Spleen (tissue), 7 donors: ENCODE results near the gene SNRPD1.
"Not testable (repeated sequence)": the region's sequence is repeated elsewhere in the genome, so short reads cannot be mapped to it uniquely, and the experiment has no call there.

ENCODE experiments used
- POLR2A ChIP-seq, 3 donors: fragments of 450-650 bp; IDR thresholded peaks; one replicate each; pipeline ENCODE4 v1.5.1; 2017; ENCODE audit warnings: antibody characterized with exemption in 3 of 3, mild to moderate bottlenecking in 1 of 3
- TF ChIP-seq, protein P1 (sequence below), 11 experiments: fragments of 200-600 bp in 7 of 11; fragments of 450-650 bp in 4 of 11; sonication (generic) in 4 of 11; IDR thresholded peaks in 8 of 11; conservative IDR thresholded peaks in 3 of 11; 1 replicate in 7 of 11; 2 replicates in 4 of 11; pipeline versions ENCODE4 v1.4.0 to v1.8.0; 2016 to 2021; ENCODE audit warnings: antibody characterized with exemption in 11 of 11, inconsistent platforms in 4 of 11, mild to moderate bottlenecking in 1 of 11
- donor health status: DM: no; HTN: no; CAD: no; lungs with moderate emphysema.
- donor health status: DM: no; HTN: no; CAD: no.
- donor health status: DM: no; HTN: no; CAD: no.

GRCh38 chr18:21592361-21592760, 19.8 kb upstream of the SNRPD1 start:
- TF ChIP-seq, protein P1, sequence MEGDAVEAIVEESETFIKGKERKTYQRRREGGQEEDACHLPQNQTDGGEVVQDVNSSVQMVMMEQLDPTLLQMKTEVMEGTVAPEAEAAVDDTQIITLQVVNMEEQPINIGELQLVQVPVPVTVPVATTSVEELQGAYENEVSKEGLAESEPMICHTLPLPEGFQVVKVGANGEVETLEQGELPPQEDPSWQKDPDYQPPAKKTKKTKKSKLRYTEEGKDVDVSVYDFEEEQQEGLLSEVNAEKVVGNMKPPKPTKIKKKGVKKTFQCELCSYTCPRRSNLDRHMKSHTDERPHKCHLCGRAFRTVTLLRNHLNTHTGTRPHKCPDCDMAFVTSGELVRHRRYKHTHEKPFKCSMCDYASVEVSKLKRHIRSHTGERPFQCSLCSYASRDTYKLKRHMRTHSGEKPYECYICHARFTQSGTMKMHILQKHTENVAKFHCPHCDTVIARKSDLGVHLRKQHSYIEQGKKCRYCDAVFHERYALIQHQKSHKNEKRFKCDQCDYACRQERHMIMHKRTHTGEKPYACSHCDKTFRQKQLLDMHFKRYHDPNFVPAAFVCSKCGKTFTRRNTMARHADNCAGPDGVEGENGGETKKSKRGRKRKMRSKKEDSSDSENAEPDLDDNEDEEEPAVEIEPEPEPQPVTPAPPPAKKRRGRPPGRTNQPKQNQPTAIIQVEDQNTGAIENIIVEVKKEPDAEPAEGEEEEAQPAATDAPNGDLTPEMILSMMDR (IDR thresholded peaks at IDR 0.05 in 8 of 11, conservative IDR thresholded peaks at IDR 0.05 in 3 of 11) = not testable (repeated sequence)
- not testable (repeated sequence) for TF ChIP-seq POLR2A (IDR thresholded peaks at IDR 0.05)
